ENCODE results near the gene MRS2.

GRCh38 chr6:24439858-24440539 lies 37.3 kb downstream of the MRS2 start:
- TF ChIP-seq TARDBP (IDR thresholded peaks at IDR 0.05), result no peak
- no peak for TF ChIP-seq FOXM1 (IDR thresholded peaks at IDR 0.05; ENCODE audit: borderline replicate concordance)
- no peak for TF ChIP-seq NFRKB (IDR thresholded peaks at IDR 0.05)
- TF ChIP-seq CTBP1 (IDR thresholded peaks at IDR 0.05; ENCODE audit: borderline replicate concordance), result no peak

All from HEK293T (cell line).